Measurements from ENCODE around the gene FAM237A.

Gene FAM237A

DNA sequence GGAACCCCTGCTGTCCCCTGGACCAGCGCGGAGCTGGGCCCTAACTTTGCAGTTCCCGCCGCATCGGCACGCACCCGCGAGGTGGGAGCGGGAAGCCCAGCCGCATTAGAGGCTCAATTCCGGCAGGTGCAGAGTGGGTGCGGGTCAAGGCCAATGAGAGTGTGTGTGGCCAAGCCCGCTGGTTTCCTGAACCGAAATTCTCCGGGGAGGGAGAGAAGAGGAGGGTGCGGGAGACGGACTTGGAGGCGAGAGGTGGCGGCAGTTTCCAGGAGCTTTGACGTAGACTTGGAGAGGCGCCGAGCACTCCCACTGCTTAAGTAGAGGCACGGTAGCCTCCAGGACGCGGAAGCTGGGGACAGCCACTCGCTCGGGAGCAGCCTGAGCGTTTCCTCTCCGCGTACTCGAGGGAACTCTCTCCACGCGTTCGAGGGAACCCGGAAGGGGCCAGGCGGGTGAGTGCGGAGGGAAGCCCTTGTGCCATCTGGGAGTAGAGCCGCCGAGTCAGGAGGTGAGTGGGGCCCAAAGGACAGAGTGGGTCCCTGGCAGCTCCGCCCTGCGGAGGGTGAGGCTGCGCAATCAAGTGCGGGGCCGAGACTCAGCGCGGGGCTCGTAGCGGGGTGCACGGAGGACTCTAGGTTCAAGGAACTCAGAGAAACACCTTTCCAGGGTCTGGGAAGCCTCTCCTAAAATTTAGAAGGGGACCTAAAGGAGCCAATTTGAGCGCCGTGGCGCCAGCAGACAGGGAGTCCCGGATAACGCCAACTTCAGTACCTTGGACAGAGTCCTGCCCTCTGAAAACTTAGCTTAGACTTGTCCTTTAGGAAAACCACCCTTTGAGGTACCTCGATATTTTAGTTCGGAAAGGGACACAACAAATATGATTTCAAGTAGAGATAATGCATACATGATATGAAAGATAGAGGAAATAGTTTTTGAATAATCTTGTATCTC, at the start of gene FAM237A:
Gene FAM237A, plus strand, starts transcription at position 413 of the 951 bp plus-strand sequence. CDS start 1,750 bp downstream, outside the sequence.
- no peak for DNase-seq (ENCODE audit: extremely low read depth in 1 of 2, low read depth in 1 of 2)

GRCh38 chr2:206597717-206598218, 44.5 kb upstream of the FAM237A start:
- no peak for DNase-seq (ENCODE audit: extremely low read depth in 1 of 2, low read depth in 1 of 2)

DNA sequence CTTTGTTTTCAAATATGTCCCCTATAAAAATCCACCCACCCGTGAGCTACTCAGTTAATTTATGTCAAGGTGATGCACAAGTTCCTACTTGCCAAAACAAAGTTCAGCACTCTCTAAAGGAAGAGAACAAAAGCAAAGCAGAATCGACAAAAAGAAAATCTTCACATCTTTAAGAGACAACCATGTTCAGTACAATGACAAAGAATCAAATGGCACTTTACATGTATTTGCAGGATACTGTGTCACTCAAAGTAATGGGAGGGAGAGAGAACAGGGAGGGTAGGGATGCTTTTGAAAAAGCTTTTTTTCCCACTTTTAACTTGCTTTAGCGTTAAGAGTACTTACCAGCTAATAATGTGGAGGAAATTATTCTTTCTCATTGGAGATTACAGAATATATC, 39.0 kb upstream of the FAM237A start:
- no peak for DNase-seq (ENCODE audit: extremely low read depth in 1 of 2, low read depth in 1 of 2)

GRCh38 chr2:206610451-206610850, 31.8 kb upstream of the FAM237A start:
- no peak for DNase-seq (ENCODE audit: extremely low read depth in 1 of 2, low read depth in 1 of 2)

- no peak for DNase-seq (ENCODE audit: extremely low read depth in 1 of 2, low read depth in 1 of 2)
Observed at GRCh38 chr2:206611191-206611590, 31.1 kb upstream of the FAM237A start.

GRCh38 chr2:206611736-206612135, 30.6 kb upstream of the FAM237A start:
- no peak for DNase-seq (ENCODE audit: extremely low read depth in 1 of 2, low read depth in 1 of 2)

- no peak for DNase-seq (ENCODE audit: extremely low read depth in 1 of 2, low read depth in 1 of 2)
Observed at GRCh38 chr2:206614811-206615210, 27.5 kb upstream of the FAM237A start.

- no peak for DNase-seq (ENCODE audit: extremely low read depth in 1 of 2, low read depth in 1 of 2)
Observed at GRCh38 chr2:206615417-206616089, 26.7 kb upstream of the FAM237A start.

GRCh38 chr2:206616151-206616550, 26.1 kb upstream of the FAM237A start:
- DNase-seq (ENCODE audit: extremely low read depth in 1 of 2, low read depth in 1 of 2), result no peak

GRCh38 chr2:206619011-206619410, 23.3 kb upstream of the FAM237A start:
- no peak for DNase-seq (ENCODE audit: extremely low read depth in 1 of 2, low read depth in 1 of 2)

- DNase-seq (ENCODE audit: extremely low read depth in 1 of 2, low read depth in 1 of 2), result no peak
Observed at GRCh38 chr2:206626108-206626507, 16.2 kb upstream of the FAM237A start.

DNA sequence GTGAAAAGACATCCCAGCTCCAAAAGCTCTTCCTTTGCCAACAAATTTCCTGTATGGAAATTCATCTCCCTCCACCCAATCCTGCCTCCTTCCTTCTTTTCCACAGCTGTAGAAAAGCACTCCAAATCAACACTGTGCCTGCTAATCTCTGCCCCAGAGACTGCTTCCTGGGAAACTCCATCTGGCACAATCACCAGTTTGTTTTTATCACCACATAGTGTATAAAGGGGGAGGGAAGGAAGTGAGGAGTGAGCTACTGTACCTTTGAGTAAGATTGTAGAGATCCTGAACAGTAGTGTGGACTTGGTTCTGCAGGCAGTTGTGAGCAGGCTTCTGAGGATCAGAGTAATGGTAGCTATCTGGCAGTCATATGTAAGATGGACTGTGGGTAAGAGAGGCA, 14.7 kb upstream of the FAM237A start:
- DNase-seq (ENCODE audit: extremely low read depth in 1 of 2, low read depth in 1 of 2), result no peak

DNA sequence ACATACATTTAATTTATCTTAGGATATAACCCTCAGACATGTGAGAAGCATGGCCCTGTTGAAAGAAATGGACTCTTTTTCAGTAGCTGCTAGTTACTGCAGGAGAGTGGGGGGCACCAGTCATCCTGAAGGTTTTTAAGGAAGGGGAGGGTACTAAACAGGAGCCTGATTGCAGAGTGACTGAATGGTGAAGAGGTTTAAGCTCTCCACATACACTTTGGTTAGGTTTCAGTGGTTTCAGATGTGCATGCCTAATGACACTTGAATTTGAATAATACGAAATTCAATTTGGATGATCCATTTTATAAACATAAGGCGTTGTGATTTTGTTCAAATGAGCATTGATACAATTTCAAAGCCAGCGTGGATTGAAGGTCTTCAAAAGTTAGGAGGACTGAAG, 10.9 kb upstream of the FAM237A start:
- no peak for DNase-seq (ENCODE audit: extremely low read depth in 1 of 2, low read depth in 1 of 2)

GRCh38 chr2:206635015-206635414, 7.3 kb upstream of the FAM237A start:
- no peak for DNase-seq (ENCODE audit: extremely low read depth in 1 of 2, low read depth in 1 of 2)

- DNase-seq (ENCODE audit: extremely low read depth in 1 of 2, low read depth in 1 of 2), result no peak
Observed at GRCh38 chr2:206639636-206640035, 2.7 kb upstream of the FAM237A start.

DNA sequence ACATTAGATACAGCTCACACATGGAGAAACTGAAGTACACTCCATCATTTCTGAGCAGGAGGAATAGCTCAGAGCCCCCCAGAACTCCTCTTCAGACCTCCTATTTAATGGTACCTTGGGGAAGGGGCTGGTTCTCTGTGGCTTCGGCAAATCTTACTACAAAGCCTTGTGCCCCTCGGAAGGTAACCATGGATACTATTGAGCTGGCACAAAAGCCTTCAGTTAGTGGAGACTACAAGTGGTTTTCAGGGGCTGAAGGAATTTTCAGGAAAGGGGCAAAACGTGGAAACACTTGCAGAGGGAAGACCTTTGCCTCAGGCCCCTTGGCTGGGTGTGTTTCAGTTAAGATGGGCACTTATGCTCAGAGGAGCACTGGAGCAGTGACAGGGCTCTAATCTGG, 1.1 kb upstream of the FAM237A start:
- DNase-seq (ENCODE audit: extremely low read depth in 1 of 2, low read depth in 1 of 2), result no peak

DNA sequence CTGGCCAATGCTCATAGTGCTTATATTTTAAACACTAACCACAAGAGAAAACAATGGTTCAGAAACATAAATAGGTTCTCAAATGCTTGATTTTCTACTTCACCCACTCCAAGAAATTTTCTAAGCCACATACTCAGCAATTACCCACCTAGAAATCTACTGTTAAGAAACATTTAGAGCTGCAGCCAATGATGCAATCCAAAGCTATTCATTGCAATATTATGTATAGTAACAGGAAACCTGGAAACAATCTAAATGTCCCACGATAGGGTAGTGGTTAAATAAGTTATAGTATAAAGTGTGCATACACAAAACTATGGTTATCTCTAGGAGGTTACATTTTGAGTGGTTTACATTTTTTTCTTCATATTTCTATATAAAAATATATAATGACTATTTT, 5.7 kb downstream of the FAM237A start:
- no peak for DNase-seq (ENCODE audit: extremely low read depth in 1 of 2, low read depth in 1 of 2)

DNA sequence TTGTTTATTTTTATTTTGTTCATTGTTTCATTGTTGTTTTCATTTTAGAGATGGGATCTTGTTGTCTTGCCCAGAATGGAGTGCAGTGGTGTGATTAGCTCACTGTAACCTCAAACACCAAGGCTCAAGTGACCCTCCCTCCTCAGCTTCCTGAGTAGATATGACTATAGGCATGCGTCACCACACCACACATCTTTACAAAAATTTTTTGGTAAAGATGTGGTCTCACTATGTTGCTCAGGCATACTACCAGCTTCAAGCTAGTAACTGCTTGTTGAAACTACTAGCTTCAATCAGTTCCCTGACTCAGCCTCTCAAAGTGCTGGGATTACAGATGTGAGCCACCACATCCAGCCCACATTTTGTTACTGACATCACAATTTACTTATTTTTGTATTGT, 14.8 kb downstream of the FAM237A start:
- DNase-seq (ENCODE audit: extremely low read depth in 1 of 2, low read depth in 1 of 2), result no peak

DNA sequence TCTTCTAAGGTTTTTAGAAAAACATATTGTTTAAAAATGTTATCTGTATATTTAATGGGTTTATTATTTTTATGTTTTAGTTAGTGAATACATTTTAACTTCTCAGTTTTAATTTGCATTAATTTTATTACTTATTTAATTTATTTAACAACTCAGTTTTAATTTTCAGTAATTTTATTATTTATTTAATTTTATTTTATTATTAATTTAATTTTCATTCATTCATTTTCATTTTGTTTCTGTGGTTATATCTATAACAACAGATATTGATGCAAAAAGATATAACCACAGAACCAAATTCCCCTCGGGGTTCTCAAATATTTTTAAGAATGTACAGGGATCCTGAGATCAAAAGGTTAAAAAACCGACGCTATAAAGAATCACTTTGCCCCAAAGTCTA, 23.0 kb downstream of the FAM237A start:
- DNase-seq (ENCODE audit: extremely low read depth in 1 of 2, low read depth in 1 of 2), result no peak

DNA sequence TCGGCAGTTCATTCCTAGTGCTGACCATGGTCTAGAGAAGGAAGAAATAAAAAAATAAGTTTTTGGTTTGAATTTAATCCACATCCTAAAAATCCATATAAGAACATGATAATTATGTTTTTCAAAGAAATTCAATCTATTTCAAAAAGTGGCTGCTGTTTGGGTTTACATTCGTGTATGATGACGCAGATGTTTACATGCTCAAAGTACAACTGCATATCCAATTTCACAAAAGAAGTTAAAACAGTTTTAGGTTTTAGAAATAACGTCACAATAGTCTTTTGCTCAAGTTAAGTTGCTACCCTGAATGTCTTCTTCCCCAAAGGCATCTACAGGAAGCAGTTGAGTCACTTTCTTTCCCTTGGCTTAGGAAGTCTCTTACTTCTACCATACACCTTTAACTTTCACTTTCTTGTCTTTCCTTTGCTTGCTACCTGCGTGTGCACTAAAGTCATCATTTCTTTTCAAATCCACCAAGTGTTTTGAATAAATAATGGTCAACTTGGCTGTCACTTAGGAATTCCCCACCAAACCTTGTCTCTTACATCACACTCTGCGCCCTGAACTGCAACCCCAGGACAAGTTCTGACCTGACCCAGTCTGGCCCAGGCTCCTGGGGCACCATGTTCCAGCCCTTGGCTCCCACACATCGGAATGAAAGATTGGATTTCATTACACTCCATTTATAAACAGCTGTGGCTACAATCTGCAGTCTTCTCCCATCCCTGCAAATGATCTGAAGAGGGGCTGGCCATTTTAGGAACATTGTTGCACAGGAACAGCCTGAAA, 28.4 kb downstream of the FAM237A start:
- no peak for DNase-seq (ENCODE audit: extremely low read depth in 1 of 2, low read depth in 1 of 2)

- no peak for DNase-seq (ENCODE audit: extremely low read depth in 1 of 2, low read depth in 1 of 2)
Observed at GRCh38 chr2:206683546-206683945, 41.3 kb downstream of the FAM237A start.

Measured in stimulated activated CD8-positive, alpha-beta memory T cell treated with anti-CD3 and anti-CD28 coated beads, Interleukin-7, amount 100 ng/mL, for 48 hours (primary cell).